HUES64 (cell line): ENCODE measurements around the gene ALPI. TPM values are rescaled to one million over a fixed set of nuclear protein-coding genes. Genes with fewer than 3 reads are reported as not detected.
"Not testable (repeated sequence)": the region's sequence is repeated elsewhere in the genome, so short reads cannot be mapped to it uniquely, and the experiment has no call there.

Source experiments
- H3K27ac ChIP-seq: 2 replicates; pipeline ENCODE4 v1.7.0; 2013; ENCODE audit warnings: low read depth, low read length, inconsistent platforms
- H3K27me3 ChIP-seq: 2 replicates; pipeline ENCODE4 v1.6.1; 2013; ENCODE audit warnings: mild to moderate bottlenecking, low read length; ENCODE audit not compliant: insufficient read depth
- H3K36me3 ChIP-seq: 2 replicates; pipeline ENCODE4 v1.6.1; 2013; ENCODE audit warnings: mild to moderate bottlenecking, low read length; ENCODE audit not compliant: insufficient read depth
- H3K4me1 ChIP-seq: 2 replicates; pipeline ENCODE4 v1.6.1; 2013; ENCODE audit warnings: mild to moderate bottlenecking, low read length, moderate library complexity; ENCODE audit not compliant: insufficient read depth
- H3K4me3 ChIP-seq: 2 replicates; pipeline ENCODE4 v1.5.1; 2013; ENCODE audit warnings: mild to moderate bottlenecking, low read length, moderate library complexity
- H3K9ac ChIP-seq: 2 replicates; pipeline ENCODE4 v1.6.1; 2013; ENCODE audit warnings: mild to moderate bottlenecking, low read depth, low read length
- H3K9me3 ChIP-seq: 2 replicates; pipeline ENCODE4 v1.6.1; 2013; ENCODE audit warnings: low read depth, low read length; ENCODE audit not compliant: insufficient read depth
- WGBS: fragments of 150-250, 120-280 bp; methylation state at CpG from one replicate; pipeline ENCODE4 v1.1.7; 2013; ENCODE audit warnings: missing lambda C conversion rate; 5-methylcytosine and 5-hydroxymethylcytosine counted together
- polyA plus RNA-seq, 2 experiments: library from polyadenylated mRNA; stranded (reverse); fragments of 50-300 nt; gene quantifications; one replicate each; pipeline ENCODE4 v1.2.3, GENCODE V29; 2013

ALPI gene
- polyA plus RNA-seq (2013, experiment 1 of 2): not detected
- polyA plus RNA-seq (2013, experiment 2 of 2): not detected

DNA sequence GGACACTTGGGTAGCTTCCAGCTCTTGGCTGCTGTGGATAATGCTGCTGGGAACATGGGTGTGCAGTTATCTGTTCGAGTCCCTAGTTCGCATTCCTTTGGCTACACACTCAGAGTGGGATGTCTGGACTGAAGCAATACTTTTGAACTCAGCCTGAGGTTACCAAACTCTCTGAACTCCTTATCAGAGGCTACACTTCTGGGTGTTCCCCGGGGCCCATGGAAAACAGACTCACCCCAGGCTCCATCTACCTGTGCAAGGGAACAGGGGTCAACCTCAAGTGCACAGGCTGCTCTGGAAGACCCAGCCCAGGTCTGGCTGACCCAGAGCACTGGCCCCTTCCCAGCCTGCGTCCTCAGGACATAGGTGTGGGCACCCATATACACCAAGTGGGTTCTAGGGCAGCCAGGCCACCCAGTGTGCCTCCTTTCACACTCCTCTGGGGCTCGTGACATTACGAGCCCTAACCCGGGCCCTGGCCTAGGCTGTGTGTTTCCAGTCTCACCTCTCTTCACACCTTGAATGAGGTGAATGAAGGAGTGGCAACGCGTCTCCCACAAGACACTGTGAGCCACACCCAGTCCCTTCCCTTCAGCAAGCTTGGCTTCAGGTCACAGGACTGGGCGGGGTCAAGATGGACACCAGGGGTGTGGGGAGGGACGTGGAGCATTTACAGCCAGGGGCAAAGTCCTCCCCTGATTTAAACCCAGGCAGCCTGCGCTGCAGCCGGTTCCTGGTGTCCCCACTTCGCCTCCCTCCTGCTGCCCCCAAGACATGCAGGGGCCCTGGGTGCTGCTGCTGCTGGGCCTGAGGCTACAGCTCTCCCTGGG lies at the start of gene ALPI:
ALPI (plus strand) TSS at position 728 of the 830 bp plus-strand sequence; CDS start at position 775, 47 bp downstream.
- no peaks in the 10 kb centered on the region for H3K36me3 ChIP-seq
- H3K27ac ChIP-seq: no peak within 1 kb of the TSS
- H3K9me3 ChIP-seq: no peaks in the 10 kb centered on the region
- no peak within 1 kb of the TSS for H3K4me3 ChIP-seq
- no peak within 1 kb of the TSS for H3K9ac ChIP-seq
- H3K4me1 ChIP-seq: no peaks in the 10 kb centered on the region
- H3K27me3 ChIP-seq: no peaks in the 10 kb centered on the region
- WGBS: 93% methylated on average over 14 of the region's 14 CpGs

DNA sequence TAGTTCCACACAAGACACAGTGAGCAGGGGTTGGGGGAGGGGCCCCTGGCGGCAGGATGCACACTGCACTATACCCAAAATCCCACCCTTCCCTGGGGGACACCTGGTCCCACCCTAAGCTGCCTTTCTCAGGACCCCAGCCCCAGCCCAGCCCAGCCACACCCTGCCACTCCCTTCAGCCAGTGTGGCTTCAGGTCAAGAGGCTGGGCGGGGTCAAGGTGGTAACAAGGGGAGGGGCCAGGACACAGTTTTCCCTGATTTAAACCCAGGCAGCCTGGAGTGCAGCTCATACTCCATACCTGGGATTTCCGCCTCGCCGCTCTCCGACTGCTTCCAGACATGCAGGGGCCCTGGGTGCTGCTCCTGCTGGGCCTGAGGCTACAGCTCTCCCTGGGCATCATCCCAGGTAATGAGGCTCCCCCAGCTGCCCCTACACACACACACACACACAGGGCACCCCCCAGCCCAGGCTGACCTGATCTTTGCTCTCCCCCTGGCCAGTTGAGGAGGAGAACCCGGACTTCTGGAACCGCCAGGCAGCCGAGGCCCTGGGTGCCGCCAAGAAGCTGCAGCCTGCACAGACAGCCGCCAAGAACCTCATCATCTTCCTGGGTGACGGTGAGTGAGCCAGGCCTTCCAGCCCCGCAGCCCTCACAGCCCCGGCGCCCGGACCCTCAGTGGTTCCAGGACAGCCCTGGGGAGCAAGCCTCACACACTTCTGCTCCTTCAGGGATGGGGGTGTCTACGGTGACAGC lies 49.2 kb upstream of the ALPI start, which contains the start of gene ALPG:
ALPG (plus strand) TSS at position 289 of the 755 bp plus-strand sequence; CDS start at position 340, 51 bp downstream.
- 90% methylated on average over 16 of the region's 17 CpGs for WGBS
- no peaks in the 10 kb centered on the region for H3K4me1 ChIP-seq
- no peaks in the 10 kb centered on the region for H3K36me3 ChIP-seq
- H3K4me3 ChIP-seq: no peak within 1 kb of the TSS
- no peak within 1 kb of the TSS for H3K27ac ChIP-seq
- no peaks in the 10 kb centered on the region for H3K9me3 ChIP-seq
- no peak within 1 kb of the TSS for H3K9ac ChIP-seq
- H3K27me3 ChIP-seq: no peaks in the 10 kb centered on the region

DNA sequence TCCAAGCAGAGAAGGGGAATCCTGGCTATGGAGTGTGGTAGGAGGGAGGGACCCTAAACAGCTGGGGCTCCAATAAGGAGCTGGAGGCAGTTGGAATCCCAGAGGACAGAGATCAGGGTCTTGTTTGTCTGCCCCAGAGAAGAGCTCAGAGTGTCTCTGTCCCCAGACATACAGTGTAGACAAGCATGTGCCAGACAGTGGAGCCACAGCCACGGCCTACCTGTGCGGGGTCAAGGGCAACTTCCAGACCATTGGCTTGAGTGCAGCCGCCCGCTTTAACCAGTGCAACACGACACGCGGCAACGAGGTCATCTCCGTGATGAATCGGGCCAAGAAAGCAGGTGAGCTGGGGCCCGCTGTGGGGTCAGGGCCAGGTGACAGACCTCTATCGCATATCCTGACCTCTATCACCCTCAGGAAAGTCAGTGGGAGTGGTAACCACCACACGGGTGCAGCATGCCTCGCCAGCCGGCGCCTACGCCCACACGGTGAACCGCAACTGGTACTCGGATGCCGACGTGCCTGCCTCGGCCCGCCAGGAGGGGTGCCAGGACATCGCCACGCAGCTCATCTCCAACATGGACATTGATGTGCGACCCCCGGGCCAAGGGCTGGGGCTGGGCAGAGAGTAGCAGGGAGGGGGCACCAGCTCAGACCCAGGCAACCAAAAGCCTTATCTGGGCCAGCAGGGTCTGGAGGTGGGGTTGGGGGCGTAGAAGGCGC lies 48.4 kb upstream of the ALPI start:
- 94% methylated on average over 30 of the region's 30 CpGs for WGBS
- not testable (repeated sequence) for H3K9me3 ChIP-seq, H3K9ac ChIP-seq, H3K27ac ChIP-seq, H3K27me3 ChIP-seq, H3K4me3 ChIP-seq, H3K4me1 ChIP-seq, H3K36me3 ChIP-seq

DNA sequence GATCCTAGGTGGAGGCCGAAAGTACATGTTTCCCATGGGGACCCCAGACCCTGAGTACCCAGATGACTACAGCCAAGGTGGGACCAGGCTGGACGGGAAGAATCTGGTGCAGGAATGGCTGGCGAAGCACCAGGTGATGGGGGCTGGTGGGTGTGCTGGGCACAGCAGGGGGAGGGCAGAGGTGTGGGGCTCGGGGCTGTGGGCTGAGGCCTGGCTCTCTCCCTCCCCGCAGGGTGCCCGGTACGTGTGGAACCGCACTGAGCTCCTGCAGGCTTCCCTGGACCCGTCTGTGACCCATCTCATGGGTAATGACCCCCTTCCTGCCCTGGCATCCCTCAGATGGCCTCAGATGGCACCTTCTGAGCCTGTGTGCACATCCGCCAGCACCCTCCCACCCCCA lies 47.7 kb upstream of the ALPI start:
- H3K27me3 ChIP-seq, H3K4me3 ChIP-seq, H3K27ac ChIP-seq, H3K36me3 ChIP-seq, H3K9me3 ChIP-seq, H3K4me1 ChIP-seq, H3K9ac ChIP-seq: not testable (repeated sequence)
- 94% methylated on average over 10 of the region's 10 CpGs for WGBS

DNA sequence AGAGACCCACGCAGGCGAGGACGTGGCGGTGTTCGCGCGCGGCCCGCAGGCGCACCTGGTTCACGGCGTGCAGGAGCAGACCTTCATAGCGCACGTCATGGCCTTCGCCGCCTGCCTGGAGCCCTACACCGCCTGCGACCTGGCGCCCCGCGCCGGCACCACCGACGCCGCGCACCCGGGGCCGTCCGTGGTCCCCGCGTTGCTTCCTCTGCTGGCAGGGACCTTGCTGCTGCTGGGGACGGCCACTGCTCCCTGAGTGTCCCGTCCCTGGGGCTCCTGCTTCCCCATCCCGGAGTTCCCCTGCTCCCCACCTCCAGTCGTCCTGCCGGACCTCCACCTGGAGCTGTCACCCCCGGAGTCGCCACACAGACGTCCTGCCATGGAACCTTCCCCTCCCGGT lies 46.3 kb upstream of the ALPI start:
- 94% methylated on average over 40 of the region's 40 CpGs for WGBS
- H3K9me3 ChIP-seq, H3K27me3 ChIP-seq, H3K4me1 ChIP-seq, H3K9ac ChIP-seq, H3K4me3 ChIP-seq, H3K36me3 ChIP-seq, H3K27ac ChIP-seq: not testable (repeated sequence)

DNA sequence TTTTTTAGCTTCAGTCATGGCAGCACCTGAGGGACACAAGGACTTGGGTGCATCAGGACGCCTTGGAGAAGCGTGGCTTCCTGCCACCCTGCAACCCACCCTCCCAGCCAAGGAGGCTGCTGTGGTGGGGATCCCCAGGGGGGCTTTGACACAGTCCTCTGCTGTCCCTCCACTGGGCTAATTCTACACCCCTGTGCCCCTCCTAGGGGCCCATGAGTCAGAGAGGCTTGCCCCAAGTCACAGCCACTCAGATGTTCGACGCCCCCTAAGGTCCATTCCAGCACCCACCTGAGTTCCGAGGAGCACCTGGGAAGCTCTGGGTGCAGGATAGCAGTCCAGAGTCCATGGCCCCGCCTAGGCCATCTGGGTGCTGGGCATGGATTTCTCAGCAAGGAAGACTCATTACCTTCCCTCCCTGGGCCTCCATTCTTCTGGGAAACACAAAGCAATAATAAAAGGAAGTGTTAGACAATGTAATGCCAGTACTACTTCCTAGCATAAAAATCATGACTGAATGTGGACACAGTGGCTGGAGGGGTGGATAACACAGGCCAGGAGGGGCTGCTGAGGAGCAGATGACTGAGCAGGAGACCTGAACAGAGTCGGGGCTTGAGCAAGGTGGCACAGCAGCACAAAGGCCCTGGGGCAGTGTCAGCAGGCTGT lies 45.6 kb upstream of the ALPI start:
- no peak overlapping the region for H3K9ac ChIP-seq
- H3K27me3 ChIP-seq: no peaks in the 10 kb centered on the region
- H3K4me1 ChIP-seq: no peaks in the 10 kb centered on the region
- no peak overlapping the region for H3K27ac ChIP-seq
- 0 out of 2 replicates have a peak, but pooled peaks cover 4% of the 10 kb centered on the region for H3K36me3 ChIP-seq
- H3K9me3 ChIP-seq: no peaks in the 10 kb centered on the region
- WGBS: 88% methylated on average over 7 of the region's 7 CpGs
- no peak overlapping the region for H3K4me3 ChIP-seq

DNA sequence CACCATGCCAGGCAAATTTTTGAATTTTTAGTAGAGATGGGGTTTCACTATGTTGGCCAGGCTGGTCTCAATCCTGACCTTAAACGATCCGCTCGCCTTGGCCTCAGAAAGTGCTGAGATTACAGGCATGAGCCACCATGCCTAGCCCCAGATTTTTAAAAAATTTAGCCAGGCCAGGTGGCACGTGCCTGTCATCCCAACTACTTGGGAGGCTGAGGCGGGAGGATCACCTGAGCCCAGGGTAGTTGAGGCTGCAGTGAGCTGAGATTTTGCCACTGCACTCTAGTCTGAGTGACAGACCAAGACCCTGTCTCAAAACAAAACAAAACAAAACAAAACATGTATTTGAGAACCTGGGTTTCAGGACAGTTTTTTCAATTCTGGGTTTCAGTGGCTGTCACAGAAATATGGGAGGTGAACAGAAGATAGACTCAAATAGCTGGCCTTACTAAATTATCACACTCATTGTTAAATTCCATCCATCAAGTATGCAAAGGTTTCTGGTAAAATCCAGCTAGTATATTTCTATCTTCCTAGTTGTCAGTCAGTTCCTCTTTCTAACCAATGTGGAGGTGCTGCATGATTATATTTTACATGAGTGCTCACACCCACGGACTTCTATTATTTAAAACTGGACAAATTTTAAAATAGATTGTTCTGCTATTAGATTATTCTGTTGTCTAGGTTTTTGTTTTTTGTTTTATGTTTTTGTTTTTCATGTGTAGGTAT lies 43.9 kb upstream of the ALPI start:
- WGBS: 92% methylated on average over 6 of the region's 6 CpGs
- H3K27ac ChIP-seq: no peak overlapping the region
- no peak overlapping the region for H3K9ac ChIP-seq
- H3K4me1 ChIP-seq: no peaks in the 10 kb centered on the region
- H3K27me3 ChIP-seq: no peaks in the 10 kb centered on the region; the same call in 1 of the 2 replicates
- H3K36me3 ChIP-seq: peaks cover 18% of the 10 kb centered on the region
- H3K9me3 ChIP-seq: no peaks in the 10 kb centered on the region
- H3K4me3 ChIP-seq: no peak overlapping the region

DNA sequence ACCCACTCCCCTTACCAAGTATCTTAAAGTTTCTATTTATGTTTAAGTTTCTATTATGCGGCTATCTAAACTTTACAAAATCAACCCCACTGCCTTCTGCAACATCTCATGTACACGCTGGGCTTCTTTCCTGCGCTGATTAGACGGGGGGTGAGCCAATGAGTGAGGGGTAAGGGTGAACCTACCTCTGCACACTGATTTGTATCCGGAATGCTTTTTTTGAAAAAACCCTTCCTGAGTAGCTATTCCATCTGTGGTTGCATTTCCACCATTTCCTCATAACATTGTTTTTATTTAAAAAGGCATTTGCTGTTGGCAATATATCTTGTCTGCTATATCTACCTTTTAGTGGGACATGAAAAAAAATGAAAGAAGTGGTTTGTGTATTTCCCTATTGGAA lies 43.0 kb upstream of the ALPI start:
- Histone ChIP-seq H3K4me3 (no peak overlapping the region), H3K9me3 (no peaks in the 10 kb centered on the region), H3K4me1 (no peaks in the 10 kb centered on the region), H3K9ac (no peak overlapping the region), H3K27ac (no peak overlapping the region), H3K27me3 (peaks cover 9% of the 10 kb centered on the region), H3K36me3 (peaks cover 25% of the 10 kb centered on the region)
- no CpG with 5 or more reads among the region's 5 CpGs for WGBS

DNA sequence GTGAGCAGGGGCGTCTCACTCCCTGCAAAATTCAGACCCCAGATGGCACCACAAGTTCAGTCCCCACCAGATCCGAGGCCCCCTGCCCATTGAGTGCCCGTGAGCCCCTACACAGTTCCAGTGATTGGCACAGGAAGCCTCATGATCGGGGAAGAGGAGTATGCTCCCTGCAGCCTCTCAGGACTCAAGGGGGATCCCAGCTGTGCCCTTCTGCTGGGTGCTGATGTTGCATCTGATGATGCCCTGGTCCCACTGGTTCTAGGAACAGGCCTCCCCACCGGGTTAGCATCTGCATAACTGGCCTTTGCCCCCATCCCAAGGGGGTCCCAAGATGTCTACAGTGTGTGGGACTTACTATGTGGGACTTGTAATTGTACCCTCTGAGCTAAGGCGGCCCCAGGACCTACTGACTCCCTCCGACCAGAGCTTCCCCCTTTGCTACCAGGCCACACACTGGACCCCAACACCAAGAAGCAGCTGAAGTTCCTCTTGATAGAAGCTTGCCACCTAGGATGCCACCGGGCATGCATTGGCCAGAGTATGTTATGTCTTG lies 40.7 kb upstream of the ALPI start:
- Histone ChIP-seq H3K9ac (no peak overlapping the region), H3K9me3 (no peaks in the 10 kb centered on the region)

More for the DNA sequence above, 40.7 kb upstream of the ALPI start:
- H3K36me3 ChIP-seq: peaks cover 29% of the 10 kb centered on the region
- 0 out of 2 replicates have a peak, but pooled peaks cover 3% of the 10 kb centered on the region for H3K4me1 ChIP-seq
- H3K27ac ChIP-seq: no peak overlapping the region; the same call in 1 of the 2 replicates
- H3K27me3 ChIP-seq: peaks cover 31% of the 10 kb centered on the region
- H3K4me3 ChIP-seq: no peak overlapping the region
- WGBS: 94% methylated on average over 8 of the region's 8 CpGs
